Osteoblast (primary cell): ENCODE data around the gene COL20A1. TPM values are rescaled to one million over a fixed set of nuclear protein-coding genes. Genes with fewer than 3 reads are reported as not detected.

Experiments used
- DNase-seq: peaks from one replicate; pipeline ENCODE4 v3.0.0; 2011; ENCODE audit warnings: low spot score, mixed read lengths; ENCODE audit not compliant: insufficient read length; ENCODE audit errors: missing footprints
- H2AFZ ChIP-seq: 2 replicates; pipeline ENCODE4 v1.6.0; 2011; ENCODE audit warnings: mild to moderate bottlenecking, low read length
- H3K27ac ChIP-seq: 2 replicates; pipeline ENCODE4 v1.5.1; 2011; ENCODE audit warnings: mild to moderate bottlenecking, low read depth, low read length, moderate library complexity
- H3K27me3 ChIP-seq: 2 replicates; pipeline ENCODE4 v1.6.0; 2012; ENCODE audit warnings: mild to moderate bottlenecking, control low read depth, inconsistent platforms, low read length, moderate library complexity; ENCODE audit not compliant: insufficient read depth
- H3K36me3 ChIP-seq: 2 replicates; pipeline ENCODE4 v1.5.1; 2011; ENCODE audit warnings: mild to moderate bottlenecking, low read length, control low read depth, moderate library complexity; ENCODE audit not compliant: insufficient read depth
- H3K4me1 ChIP-seq: 2 replicates; pipeline ENCODE4 v1.5.1; 2011; ENCODE audit warnings: mild to moderate bottlenecking, low read length, control low read depth, moderate library complexity; ENCODE audit not compliant: insufficient read depth
- H3K4me2 ChIP-seq: 2 replicates; pipeline ENCODE4 v1.6.0; 2011; ENCODE audit warnings: mild to moderate bottlenecking, low read length; ENCODE audit not compliant: insufficient read depth
- H3K4me3 ChIP-seq: fragments of 200-600 bp; sonication (generic); 3 replicates; pipeline ENCODE4 v1.5.1; 2012; ENCODE audit warnings: mild to moderate bottlenecking, low read length, inconsistent platforms; ENCODE audit not compliant: insufficient read depth
- H3K79me2 ChIP-seq: 2 replicates; pipeline ENCODE4 v1.6.0; 2012; ENCODE audit warnings: mild to moderate bottlenecking, low read length, control low read depth, inconsistent platforms; ENCODE audit not compliant: insufficient read depth
- H3K9me3 ChIP-seq: 2 replicates; pipeline ENCODE4 v1.5.1; 2011; ENCODE audit warnings: low read depth, low read length, control low read depth
- H4K20me1 ChIP-seq: 2 replicates; pipeline ENCODE4 v1.6.0; 2012; ENCODE audit warnings: mild to moderate bottlenecking, low read length, control low read depth; ENCODE audit not compliant: insufficient read depth
- total RNA-seq: library from RNA; depleted of rRNA; stranded (reverse); fragments of >200 nt; gene quantifications from 2 replicates; pipeline ENCODE4 v1.2.3, GENCODE V29; 2012
- TF ChIP-seq, protein P1 (sequence below): IDR thresholded peaks from 2 replicates; pipeline ENCODE4 v1.5.1; 2011; ENCODE audit warnings: mild to moderate bottlenecking, low read depth, low read length, moderate library complexity; ENCODE audit errors: extremely low read depth

The COL20A1 gene
- total RNA-seq, 1 donor: not detected

DNA sequence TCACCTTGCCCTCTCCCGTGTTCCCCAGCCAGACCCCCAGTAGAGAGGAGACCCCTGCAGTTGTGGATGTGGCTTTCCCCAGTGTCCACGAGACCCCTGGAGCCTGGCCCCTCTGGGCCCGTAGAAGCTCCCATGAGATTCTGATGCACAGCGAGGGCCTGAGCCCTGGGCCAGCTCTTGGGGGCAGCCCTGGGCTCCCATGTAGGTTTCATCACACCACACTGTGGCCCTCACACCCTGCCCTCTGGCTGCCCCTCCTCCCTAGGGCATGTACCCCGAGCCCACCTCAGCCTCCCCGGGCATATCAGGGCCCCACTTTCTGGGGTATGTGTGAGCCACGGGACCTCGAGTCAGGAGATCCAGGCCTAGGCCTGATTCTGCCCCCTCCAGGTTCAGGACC lies 75.2 kb downstream of the COL20A1 start:
- H3K36me3 ChIP-seq: no peaks in the 10 kb centered on the region
- H2AFZ ChIP-seq: no peak overlapping the region
- H3K27me3 ChIP-seq: no peaks in the 10 kb centered on the region
- H3K79me2 ChIP-seq: no peaks in the 10 kb centered on the region
- no peaks in the 10 kb centered on the region for H4K20me1 ChIP-seq
- H3K9me3 ChIP-seq: no peaks in the 10 kb centered on the region
- H3K4me2 ChIP-seq: no peak overlapping the region
- H3K27ac ChIP-seq: no peak overlapping the region
- H3K4me3 ChIP-seq: no peak overlapping the region
- DNase-seq: no peak
- no peaks in the 10 kb centered on the region for H3K4me1 ChIP-seq
- TF ChIP-seq, protein P1, sequence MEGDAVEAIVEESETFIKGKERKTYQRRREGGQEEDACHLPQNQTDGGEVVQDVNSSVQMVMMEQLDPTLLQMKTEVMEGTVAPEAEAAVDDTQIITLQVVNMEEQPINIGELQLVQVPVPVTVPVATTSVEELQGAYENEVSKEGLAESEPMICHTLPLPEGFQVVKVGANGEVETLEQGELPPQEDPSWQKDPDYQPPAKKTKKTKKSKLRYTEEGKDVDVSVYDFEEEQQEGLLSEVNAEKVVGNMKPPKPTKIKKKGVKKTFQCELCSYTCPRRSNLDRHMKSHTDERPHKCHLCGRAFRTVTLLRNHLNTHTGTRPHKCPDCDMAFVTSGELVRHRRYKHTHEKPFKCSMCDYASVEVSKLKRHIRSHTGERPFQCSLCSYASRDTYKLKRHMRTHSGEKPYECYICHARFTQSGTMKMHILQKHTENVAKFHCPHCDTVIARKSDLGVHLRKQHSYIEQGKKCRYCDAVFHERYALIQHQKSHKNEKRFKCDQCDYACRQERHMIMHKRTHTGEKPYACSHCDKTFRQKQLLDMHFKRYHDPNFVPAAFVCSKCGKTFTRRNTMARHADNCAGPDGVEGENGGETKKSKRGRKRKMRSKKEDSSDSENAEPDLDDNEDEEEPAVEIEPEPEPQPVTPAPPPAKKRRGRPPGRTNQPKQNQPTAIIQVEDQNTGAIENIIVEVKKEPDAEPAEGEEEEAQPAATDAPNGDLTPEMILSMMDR: no peak

DNA sequence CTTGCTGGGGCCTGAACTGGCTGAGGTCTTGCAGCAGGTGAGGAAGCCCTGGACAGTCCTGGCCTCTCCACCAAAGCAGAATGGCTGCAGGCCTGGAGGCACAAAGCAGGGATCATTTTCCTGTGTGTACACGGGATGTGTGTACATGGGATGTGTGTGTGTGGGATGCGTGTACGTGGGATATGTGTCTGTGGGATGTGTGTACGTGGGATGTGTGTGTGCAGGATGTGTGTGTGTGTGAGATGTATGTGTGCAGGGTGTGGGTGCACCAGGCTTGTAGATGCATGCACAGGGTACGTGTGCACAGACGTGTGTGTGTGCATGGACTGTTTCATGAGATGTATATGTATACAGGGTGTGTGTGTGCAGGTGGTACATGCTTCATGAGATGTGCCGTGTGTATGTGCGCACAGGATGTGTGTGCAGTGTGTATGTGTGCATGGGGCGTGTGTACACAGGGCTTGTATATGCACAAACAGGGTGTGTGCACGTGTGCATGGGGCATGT lies 76.1 kb downstream of the COL20A1 start:
- Histone ChIP-seq H3K27me3 (no peaks in the 10 kb centered on the region), H3K27ac (no peak overlapping the region), H3K36me3 (no peaks in the 10 kb centered on the region), H4K20me1 (no peaks in the 10 kb centered on the region), H3K9me3 (no peaks in the 10 kb centered on the region), H3K79me2 (no peaks in the 10 kb centered on the region), H2AFZ (no peak overlapping the region), H3K4me3 (no peak overlapping the region), H3K4me1 (no peaks in the 10 kb centered on the region), H3K4me2 (no peak overlapping the region)
- TF ChIP-seq, protein P1: no peak
- DNase-seq: no peak

DNA sequence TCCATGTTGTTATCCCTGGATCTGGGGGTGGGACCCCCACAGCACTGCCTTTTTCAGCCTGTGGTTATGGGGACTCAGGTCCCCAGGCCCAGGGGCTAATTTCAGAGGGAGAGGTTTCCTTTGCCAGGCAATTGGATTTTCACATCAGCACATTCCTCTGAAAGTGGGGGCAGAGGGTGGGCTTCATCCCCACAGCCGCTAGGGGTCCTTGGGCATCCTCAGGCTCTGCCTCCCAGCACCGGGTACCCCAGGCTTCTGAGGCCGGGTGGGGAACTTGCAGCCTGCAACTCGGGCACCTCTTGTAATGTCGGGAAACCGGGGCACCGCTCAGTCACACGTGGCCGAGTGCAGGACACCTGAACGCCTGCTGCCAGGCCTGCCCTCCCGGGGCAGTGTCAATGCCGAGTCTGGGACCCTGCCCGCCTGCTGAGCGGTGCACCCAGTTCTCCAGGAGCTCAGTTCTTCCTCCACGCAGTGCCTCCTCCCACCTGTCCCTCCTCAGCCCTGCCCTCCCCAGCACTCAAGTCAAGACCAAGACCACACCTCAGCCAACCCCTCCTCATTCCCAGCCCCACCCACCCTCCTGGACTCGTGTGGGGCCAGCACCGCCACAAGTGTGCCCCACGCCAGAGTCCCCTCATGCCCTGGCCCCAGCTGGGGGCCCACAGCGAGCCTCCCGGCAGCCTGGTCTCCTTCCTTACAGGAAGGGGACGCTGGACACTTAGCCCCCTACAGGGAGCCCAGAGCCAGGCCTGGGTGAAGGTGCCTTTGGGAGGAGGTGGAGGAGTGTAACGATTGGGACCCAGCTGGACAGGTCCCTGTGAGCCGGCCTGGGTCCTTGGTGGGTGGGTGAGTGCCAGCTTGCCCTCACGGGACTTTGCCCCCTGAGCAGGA lies 77.0 kb downstream of the COL20A1 start:
- no peaks in the 10 kb centered on the region for H3K9me3 ChIP-seq
- no peaks in the 10 kb centered on the region for H3K79me2 ChIP-seq
- H4K20me1 ChIP-seq: no peaks in the 10 kb centered on the region
- no peak overlapping the region for H3K4me2 ChIP-seq
- H3K27me3 ChIP-seq: no peaks in the 10 kb centered on the region
- no peaks in the 10 kb centered on the region for H3K36me3 ChIP-seq
- no peaks in the 10 kb centered on the region for H3K4me1 ChIP-seq
- no peak overlapping the region for H3K4me3 ChIP-seq
- H3K27ac ChIP-seq: no peak overlapping the region
- TF ChIP-seq, protein P1: no peak
- no peak overlapping the region for H2AFZ ChIP-seq
- DNase-seq: no peak

DNA sequence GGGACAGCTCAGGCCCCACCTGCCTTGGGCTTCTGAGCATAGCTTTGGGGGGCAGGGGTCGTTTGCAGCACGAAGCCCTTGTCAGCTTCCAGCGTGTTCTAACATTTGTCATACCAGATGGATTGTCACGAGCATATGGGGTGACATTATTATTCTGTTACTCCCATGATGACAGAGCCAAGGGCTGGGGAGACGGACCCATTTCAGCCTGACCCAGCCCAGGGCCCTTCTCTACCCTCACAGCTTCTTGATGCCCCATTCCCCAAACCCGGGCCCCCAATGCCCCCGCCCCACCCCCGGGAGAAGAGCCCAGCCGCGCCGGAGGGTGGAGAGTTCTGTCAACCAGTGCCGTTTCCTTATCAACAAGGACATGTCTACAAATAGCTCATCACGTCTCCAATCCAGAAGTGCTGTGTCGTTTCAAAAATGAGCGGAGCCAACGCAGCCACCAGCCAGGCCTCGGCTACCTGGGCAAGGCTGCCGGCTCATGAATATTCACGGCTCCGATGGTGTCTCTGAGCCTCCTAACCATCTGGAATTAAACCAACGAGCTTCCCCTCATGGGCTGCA lies 77.7 kb downstream of the COL20A1 start:
- Histone ChIP-seq H3K9me3 (no peaks in the 10 kb centered on the region), H3K4me3 (no peak overlapping the region), H4K20me1 (no peaks in the 10 kb centered on the region), H3K27ac (no peak overlapping the region), H3K4me2 (no peak overlapping the region), H3K36me3 (no peaks in the 10 kb centered on the region), H3K4me1 (no peaks in the 10 kb centered on the region), H3K79me2 (no peaks in the 10 kb centered on the region), H2AFZ (no peak overlapping the region), H3K27me3 (no peaks in the 10 kb centered on the region)
- no peak for DNase-seq
- TF ChIP-seq, protein P1: no peak
